Omental fat pad (tissue), 4 donors: ENCODE measurements around the gene CHADL. TPM values are rescaled to one million over a fixed set of nuclear protein-coding genes. Genes with fewer than 3 reads are reported as not detected.

Experiments
- ATAC-seq: fragments of 150-250 bp; one replicate; pipeline ENCODE4 v1.9.1; 2016; ENCODE audit warnings: mild to moderate bottlenecking, moderate library complexity; ENCODE audit not compliant: low FRiP score
- DNase-seq: peaks from one replicate; pipeline ENCODE4 v3.0.0-alpha.2; 2019; ENCODE audit warnings: low spot score
- CTCF ChIP-seq, 3 donors: fragments of 450-650 bp; IDR thresholded peaks; one replicate each; pipeline ENCODE4 v1.5.1; 2016 to 2017; ENCODE audit warnings: antibody characterized with exemption in 3 of 3, mild to moderate bottlenecking in 3 of 3, moderate library complexity in 2 of 3
- total RNA-seq, 4 donors: library from RNA; depleted of rRNA; stranded (reverse); fragments of >200 nt; gene quantifications; one replicate each; pipeline ENCODE4 v1.1.0, GENCODE V29; 2016

CHADL gene
- total RNA-seq, 4 donors from 2014 or later: 0.56 to 2.5 (median 1.4) TPM

GRCh38 chr22:41285441-41285819 lies 44.7 kb upstream of the CHADL start:
- DNase-seq (peak; percentile 38), ATAC-seq (peak; percentile 56)

DNA sequence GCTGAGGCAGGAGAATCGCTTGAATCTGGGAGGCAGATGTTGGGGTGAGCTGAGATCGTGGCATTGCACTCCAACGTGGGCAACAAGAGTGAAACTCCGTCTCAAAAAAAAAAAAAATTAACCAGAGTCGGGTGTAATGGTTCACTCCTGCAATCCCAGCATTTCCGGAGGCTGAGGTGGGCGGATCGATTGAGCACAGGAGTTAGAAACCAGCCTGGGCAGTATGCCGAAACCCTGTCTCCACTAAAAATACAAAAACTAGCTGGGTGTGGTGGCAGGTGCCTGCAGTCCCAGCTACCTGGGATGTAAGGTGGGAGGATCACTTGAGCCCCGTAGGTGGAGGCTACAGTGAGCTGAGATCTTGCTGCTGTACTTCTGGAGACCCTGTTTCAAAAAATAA lies 43.7 kb upstream of the CHADL start:
- DNase-seq: no peak
- TF ChIP-seq CTCF (IDR thresholded peaks at IDR 0.05): no peak
- no peak for ATAC-seq

More at GRCh38 chr22:41285441-41285819, 44.7 kb upstream of the CHADL start:
- no peak for TF ChIP-seq CTCF (IDR thresholded peaks at IDR 0.05)

- DNase-seq: no peak
- no peak for ATAC-seq
- TF ChIP-seq CTCF (IDR thresholded peaks at IDR 0.05): no peak
Observed at GRCh38 chr22:41280854-41281253, 40.1 kb upstream of the CHADL start.

DNA sequence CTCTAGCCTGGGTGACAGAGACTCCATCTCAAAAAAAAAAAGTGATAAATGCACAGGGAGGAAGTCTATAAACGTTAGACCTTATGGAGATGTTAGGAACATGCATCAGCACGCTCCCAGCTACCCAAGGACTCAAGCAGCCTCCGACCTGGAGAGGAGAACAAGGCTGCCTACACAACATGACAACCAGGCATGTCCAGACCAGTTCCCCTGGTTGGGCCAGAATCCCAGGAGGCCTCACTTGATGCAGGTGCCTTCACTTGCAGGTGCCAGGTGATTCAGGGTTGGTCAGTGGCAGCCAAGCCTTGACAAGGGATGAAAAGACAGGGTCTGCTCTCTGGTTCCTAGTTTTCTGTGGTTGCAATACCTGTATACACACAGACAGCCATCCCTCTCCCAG lies 39.3 kb upstream of the CHADL start:
- DNase-seq (no peak), ATAC-seq (no peak)
- TF ChIP-seq CTCF (IDR thresholded peaks at IDR 0.05): no peak

- TF ChIP-seq CTCF (IDR thresholded peaks at IDR 0.05): no peak
- ATAC-seq (no peak), DNase-seq (no peak)
Observed at GRCh38 chr22:41274856-41275255, 34.1 kb upstream of the CHADL start.

GRCh38 chr22:41273128-41273527 lies 32.4 kb upstream of the CHADL start:
- DNase-seq (no peak), ATAC-seq (no peak)
- no peak for TF ChIP-seq CTCF (IDR thresholded peaks at IDR 0.05)

DNA sequence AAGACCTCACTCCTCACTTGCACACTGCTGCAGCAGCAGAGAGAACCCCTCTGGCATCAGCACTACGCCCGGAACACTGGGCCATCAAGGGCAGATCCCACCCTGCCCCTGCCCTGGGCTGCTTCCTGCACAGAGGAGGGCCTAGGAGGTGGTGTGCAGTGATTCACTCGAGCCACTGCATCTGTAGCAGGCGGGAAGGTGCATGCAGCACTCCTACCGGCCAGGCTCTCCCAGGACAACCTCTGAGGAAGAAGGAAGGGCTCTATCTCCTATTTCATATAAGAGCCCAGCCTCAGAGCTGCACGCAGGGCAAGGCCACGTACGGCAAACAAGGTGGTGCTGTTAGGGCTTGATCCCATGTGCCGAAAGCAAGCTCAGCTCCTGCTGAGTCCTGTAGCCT lies 31.1 kb upstream of the CHADL start:
- DNase-seq (no peak), ATAC-seq (no peak)
- no peak for TF ChIP-seq CTCF (IDR thresholded peaks at IDR 0.05)
